GM23338 (cell line): ENCODE results near the gene DAPK2. TPM values are rescaled to one million over a fixed set of nuclear protein-coding genes. Genes with fewer than 3 reads are reported as not detected.

Source experiments
- ATAC-seq: fragments of 200-7000 bp; cut with Tn5 transposase; 3 replicates; pipeline ENCODE4 v1.9.1; 2020
- DNase-seq: peaks from one replicate; pipeline ENCODE4 v3.0.0-alpha.2; 2015; ENCODE audit warnings: low spot score
- H2AFZ ChIP-seq: fragments of 200-600 bp; sonication (generic); 2 replicates; pipeline ENCODE4 v1.8.0; 2016; ENCODE audit warnings: antibody characterized with exemption, mild to moderate bottlenecking, moderate library complexity
- H3F3A ChIP-seq: fragments of 200-600 bp; sonication (generic); replicated peaks from 2 replicates; pipeline ENCODE4 v1.8.0; 2017; ENCODE audit warnings: antibody characterized with exemption, mixed run types, low read depth
- H3K27ac ChIP-seq: fragments of 200-600 bp; sonication (generic); 2 replicates; pipeline ENCODE4 v1.6.1; 2016; ENCODE audit warnings: low read depth
- H3K27me3 ChIP-seq: fragments of 200-600 bp; sonication (generic); 2 replicates; pipeline ENCODE4 v1.8.0; 2016; ENCODE audit warnings: mild to moderate bottlenecking, mixed run types, moderate library complexity; ENCODE audit not compliant: insufficient read depth
- H3K36me3 ChIP-seq: fragments of 200-600 bp; sonication (generic); 2 replicates; pipeline ENCODE4 v1.8.0; 2016; ENCODE audit warnings: mild to moderate bottlenecking; ENCODE audit not compliant: insufficient read depth
- H3K4me1 ChIP-seq: fragments of 200-600 bp; sonication (generic); 2 replicates; pipeline ENCODE4 v1.8.0; 2016; ENCODE audit warnings: mild to moderate bottlenecking, moderate library complexity; ENCODE audit not compliant: insufficient read depth
- H3K4me2 ChIP-seq: fragments of 200-600 bp; sonication (generic); 2 replicates; pipeline ENCODE4 v1.7.1; 2017; ENCODE audit warnings: mixed run types
- H3K4me3 ChIP-seq: fragments of 200-600 bp; sonication (generic); 2 replicates; pipeline ENCODE4 v1.6.1; 2016; ENCODE audit warnings: mixed run types
- H3K79me2 ChIP-seq: fragments of 200-600 bp; sonication (generic); replicated peaks from 2 replicates; pipeline ENCODE4 v1.8.0; 2017; ENCODE audit warnings: mild to moderate bottlenecking; ENCODE audit not compliant: insufficient read depth
- H3K9me2 ChIP-seq: fragments of 200-600 bp; sonication (generic); 2 replicates; pipeline ENCODE4 v1.8.0; 2017; ENCODE audit not compliant: insufficient read depth
- H4K20me1 ChIP-seq: fragments of 200-600 bp; sonication (generic); replicated peaks from 2 replicates; pipeline ENCODE4 v1.8.0; 2017; ENCODE audit warnings: mild to moderate bottlenecking; ENCODE audit not compliant: insufficient read depth
- H3K27ac Mint-ChIP-seq: 2 replicates; pipeline ENCODE4 v1.8.0; 2020; ENCODE audit warnings: inconsistent platforms, mild to moderate bottlenecking, moderate library complexity, mixed read lengths
- H3K27me3 Mint-ChIP-seq: 3 replicates; pipeline ENCODE4 v1.8.0; 2022; ENCODE audit warnings: low read depth, mild to moderate bottlenecking, moderate library complexity, mixed read lengths, inconsistent platforms; ENCODE audit not compliant: insufficient read depth, poor library complexity
- H3K36me3 Mint-ChIP-seq: 3 replicates; pipeline ENCODE4 v1.8.0; 2021; ENCODE audit warnings: low read depth, mild to moderate bottlenecking, inconsistent platforms, moderate library complexity, mixed read lengths
- H3K4me1 Mint-ChIP-seq: 3 replicates; pipeline ENCODE4 v1.8.0; 2020; ENCODE audit warnings: mild to moderate bottlenecking, inconsistent platforms, mixed read lengths
- H3K4me3 Mint-ChIP-seq: 3 replicates; pipeline ENCODE4 v1.8.0; 2021; ENCODE audit warnings: moderate library complexity, mild to moderate bottlenecking, inconsistent platforms, mixed read lengths
- H3K9me3 Mint-ChIP-seq: 3 replicates; pipeline ENCODE4 v1.8.0; 2020; ENCODE audit warnings: moderate library complexity, mild to moderate bottlenecking, inconsistent platforms, mixed read lengths
- CREB1 ChIP-seq: fragments of 250-450 bp; sonication (Bioruptor Pico); IDR thresholded peaks from 2 replicates; pipeline ENCODE4 v1.5.0; 2020; ENCODE audit warnings: low read depth, mild to moderate bottlenecking, moderate library complexity
- STAT1 ChIP-seq: IDR thresholded peaks from one replicate; pipeline ENCODE4 v1.6.1; 2016; ENCODE audit warnings: antibody characterized with exemption; ENCODE audit not compliant: unreplicated experiment
- polyA plus RNA-seq: library from polyadenylated mRNA; unstranded; fragments of >200 nt; fragmentation: Nextera tagmentation; extraction: Ambion mirVana; gene quantifications from 2 replicates; pipeline ENCODE4 v1.2.1, GENCODE V29; 2016
- total RNA-seq: library from RNA; depleted of rRNA; stranded (reverse); fragments of >200 nt; shearing (Covaris generic); gene quantifications from 2 replicates; pipeline ENCODE4 v1.2.3, GENCODE V29; 2014
- TF ChIP-seq, protein P1 (sequence below): fragments of 250-450 bp; sonication (Bioruptor Pico); IDR thresholded peaks from 2 replicates; pipeline ENCODE4 v1.5.0; 2020; ENCODE audit warnings: mild to moderate bottlenecking, moderate library complexity
- TF ChIP-seq, protein P2 (sequence below): IDR thresholded peaks from one replicate; pipeline ENCODE4 v1.6.1; 2018; ENCODE audit warnings: antibody characterized with exemption; ENCODE audit not compliant: unreplicated experiment

The DAPK2 gene
- total and polyA plus RNA-seq, 2 experiments from 2014 or later, result 1.6 to 3.1 TPM

DNA sequence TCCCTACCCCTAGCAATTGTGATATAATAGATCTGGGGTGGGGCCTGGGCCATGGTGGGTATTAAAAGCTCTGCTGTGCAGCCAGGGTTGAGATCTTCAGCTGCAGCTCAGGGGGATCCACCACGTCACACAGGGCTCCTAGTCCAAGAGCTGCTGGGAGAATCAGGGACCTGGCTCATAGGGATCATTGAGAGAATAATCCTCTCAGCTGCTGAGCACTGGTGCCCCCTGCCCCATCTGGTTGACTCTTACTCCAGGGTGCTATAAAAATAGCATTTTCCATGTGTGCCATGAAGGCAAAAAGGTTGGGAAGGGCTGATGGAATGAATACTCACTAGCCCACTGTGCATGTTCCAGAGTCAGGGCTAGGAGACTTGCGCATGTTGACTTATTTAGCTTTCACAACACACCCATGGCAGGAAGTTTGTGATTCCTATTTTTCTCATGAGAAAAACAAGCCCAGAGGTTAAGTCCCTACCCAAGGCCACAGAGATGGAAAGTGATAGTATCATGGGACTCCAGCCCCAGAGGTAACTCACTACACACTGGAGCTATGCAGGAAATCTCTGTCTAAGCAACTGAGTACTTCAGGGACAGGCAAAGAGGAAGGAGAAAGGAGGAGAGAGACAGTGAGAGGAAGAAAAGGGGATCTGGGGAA lies 118.0 kb downstream of the DAPK2 start (continued):
- TF ChIP-seq, protein P1, sequence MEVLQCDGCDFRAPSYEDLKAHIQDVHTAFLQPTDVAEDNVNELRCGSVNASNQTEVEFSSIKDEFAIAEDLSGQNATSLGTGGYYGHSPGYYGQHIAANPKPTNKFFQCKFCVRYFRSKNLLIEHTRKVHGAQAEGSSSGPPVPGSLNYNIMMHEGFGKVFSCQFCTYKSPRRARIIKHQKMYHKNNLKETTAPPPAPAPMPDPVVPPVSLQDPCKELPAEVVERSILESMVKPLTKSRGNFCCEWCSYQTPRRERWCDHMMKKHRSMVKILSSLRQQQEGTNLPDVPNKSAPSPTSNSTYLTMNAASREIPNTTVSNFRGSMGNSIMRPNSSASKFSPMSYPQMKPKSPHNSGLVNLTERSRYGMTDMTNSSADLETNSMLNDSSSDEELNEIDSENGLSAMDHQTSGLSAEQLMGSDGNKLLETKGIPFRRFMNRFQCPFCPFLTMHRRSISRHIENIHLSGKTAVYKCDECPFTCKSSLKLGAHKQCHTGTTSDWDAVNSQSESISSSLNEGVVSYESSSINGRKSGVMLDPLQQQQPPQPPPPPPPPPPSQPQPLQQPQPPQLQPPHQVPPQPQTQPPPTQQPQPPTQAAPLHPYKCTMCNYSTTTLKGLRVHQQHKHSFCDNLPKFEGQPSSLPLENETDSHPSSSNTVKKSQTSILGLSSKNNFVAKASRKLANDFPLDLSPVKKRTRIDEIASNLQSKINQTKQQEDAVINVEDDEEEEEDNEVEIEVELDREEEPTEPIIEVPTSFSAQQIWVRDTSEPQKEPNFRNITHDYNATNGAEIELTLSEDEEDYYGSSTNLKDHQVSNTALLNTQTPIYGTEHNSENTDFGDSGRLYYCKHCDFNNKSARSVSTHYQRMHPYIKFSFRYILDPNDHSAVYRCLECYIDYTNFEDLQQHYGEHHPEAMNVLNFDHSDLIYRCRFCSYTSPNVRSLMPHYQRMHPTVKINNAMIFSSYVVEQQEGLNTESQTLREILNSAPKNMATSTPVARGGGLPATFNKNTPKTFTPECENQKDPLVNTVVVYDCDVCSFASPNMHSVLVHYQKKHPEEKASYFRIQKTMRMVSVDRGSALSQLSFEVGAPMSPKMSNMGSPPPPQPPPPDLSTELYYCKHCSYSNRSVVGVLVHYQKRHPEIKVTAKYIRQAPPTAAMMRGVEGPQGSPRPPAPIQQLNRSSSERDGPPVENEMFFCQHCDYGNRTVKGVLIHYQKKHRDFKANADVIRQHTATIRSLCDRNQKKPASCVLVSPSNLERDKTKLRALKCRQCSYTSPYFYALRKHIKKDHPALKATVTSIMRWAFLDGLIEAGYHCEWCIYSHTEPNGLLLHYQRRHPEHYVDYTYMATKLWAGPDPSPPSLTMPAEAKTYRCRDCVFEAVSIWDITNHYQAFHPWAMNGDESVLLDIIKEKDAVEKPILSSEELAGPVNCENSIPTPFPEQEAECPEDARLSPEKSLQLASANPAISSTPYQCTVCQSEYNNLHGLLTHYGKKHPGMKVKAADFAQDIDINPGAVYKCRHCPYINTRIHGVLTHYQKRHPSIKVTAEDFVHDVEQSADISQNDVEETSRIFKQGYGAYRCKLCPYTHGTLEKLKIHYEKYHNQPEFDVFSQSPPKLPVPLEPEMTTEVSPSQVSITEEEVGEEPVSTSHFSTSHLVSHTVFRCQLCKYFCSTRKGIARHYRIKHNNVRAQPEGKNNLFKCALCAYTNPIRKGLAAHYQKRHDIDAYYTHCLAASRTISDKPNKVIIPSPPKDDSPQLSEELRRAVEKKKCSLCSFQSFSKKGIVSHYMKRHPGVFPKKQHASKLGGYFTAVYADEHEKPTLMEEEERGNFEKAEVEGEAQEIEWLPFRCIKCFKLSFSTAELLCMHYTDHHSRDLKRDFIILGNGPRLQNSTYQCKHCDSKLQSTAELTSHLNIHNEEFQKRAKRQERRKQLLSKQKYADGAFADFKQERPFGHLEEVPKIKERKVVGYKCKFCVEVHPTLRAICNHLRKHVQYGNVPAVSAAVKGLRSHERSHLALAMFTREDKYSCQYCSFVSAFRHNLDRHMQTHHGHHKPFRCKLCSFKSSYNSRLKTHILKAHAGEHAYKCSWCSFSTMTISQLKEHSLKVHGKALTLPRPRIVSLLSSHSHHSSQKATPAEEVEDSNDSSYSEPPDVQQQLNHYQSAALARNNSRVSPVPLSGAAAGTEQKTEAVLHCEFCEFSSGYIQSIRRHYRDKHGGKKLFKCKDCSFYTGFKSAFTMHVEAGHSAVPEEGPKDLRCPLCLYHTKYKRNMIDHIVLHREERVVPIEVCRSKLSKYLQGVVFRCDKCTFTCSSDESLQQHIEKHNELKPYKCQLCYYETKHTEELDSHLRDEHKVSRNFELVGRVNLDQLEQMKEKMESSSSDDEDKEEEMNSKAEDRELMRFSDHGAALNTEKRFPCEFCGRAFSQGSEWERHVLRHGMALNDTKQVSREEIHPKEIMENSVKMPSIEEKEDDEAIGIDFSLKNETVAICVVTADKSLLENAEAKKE (CRISPR knock-in tag), result no peak
- no peak for TF ChIP-seq CREB1 (CRISPR knock-in tag)

DNA sequence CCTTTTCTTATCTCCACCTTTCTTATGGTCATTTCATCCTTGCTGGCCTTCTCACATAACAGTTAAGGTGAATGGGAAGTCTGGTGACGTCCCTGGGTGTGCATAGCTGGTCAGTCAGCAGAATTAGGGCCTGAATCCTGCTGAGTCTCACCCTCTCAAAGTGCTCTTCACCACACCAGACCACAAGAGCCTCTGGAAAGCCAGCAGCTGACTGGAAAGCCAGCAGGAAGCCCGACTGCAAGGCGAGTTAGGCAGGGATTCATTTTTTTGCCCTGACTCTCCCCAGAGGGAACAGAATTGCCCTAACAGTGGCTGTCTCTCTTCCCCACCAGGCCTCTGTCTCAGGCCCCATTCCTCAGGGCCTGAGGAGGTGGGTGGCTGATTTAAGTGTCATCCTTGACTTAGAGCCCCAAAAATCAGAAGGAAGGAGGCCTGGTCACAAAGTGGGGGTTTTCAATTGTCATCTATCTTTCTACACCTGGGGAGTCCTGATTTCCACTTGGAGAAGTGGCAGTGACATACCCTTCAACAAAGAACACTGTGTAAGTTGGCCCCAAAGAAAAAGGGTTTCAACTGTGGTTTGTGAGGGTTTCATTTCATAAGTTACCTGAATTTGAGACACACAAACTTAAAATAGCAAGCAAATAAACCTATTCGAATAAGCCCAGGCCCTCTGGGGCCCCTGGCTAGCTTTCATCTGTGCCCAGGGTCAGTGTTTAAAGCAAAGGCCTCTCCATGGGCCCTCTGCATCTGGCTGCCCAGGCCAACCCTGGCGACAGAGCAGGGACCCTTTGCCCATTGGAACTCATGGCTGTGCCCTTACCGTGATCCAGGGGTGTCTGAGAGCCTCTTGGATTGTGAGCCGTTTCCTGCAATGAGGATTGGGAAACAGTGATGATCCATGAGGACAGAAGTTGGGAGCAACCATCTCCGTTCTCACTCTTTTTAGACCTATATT lies 122.0 kb downstream of the DAPK2 start:
- no peaks in the 10 kb centered on the region for H3F3A ChIP-seq
- no peaks in the 10 kb centered on the region for H3K79me2 ChIP-seq
- ATAC-seq (no peak), DNase-seq (no peak)
- H3K4me1 Mint-ChIP-seq, result peaks cover 10% of the 10 kb centered on the region
- H2AFZ ChIP-seq, result no peak overlapping the region
- H3K4me3 Mint-ChIP-seq, result no peak overlapping the region
- H3K4me1 ChIP-seq, result no peaks in the 10 kb centered on the region
- H4K20me1 ChIP-seq, result no peaks in the 10 kb centered on the region
- H3K36me3 Mint-ChIP-seq, result no peaks in the 10 kb centered on the region
- no peaks in the 10 kb centered on the region for H3K36me3 ChIP-seq
- H3K9me3 Mint-ChIP-seq, result no peaks in the 10 kb centered on the region
- peaks cover 5% of the 10 kb centered on the region for H3K27me3 Mint-ChIP-seq
- H3K9me2 ChIP-seq, result no peaks in the 10 kb centered on the region
- no peak overlapping the region for H3K27ac ChIP-seq
- H3K27ac Mint-ChIP-seq, result no peak overlapping the region
- H3K27me3 ChIP-seq, result no peaks in the 10 kb centered on the region
- no peak overlapping the region for H3K4me3 ChIP-seq
- no peak overlapping the region for H3K4me2 ChIP-seq
- TF ChIP-seq STAT1, result no peak
- TF ChIP-seq, protein P2, sequence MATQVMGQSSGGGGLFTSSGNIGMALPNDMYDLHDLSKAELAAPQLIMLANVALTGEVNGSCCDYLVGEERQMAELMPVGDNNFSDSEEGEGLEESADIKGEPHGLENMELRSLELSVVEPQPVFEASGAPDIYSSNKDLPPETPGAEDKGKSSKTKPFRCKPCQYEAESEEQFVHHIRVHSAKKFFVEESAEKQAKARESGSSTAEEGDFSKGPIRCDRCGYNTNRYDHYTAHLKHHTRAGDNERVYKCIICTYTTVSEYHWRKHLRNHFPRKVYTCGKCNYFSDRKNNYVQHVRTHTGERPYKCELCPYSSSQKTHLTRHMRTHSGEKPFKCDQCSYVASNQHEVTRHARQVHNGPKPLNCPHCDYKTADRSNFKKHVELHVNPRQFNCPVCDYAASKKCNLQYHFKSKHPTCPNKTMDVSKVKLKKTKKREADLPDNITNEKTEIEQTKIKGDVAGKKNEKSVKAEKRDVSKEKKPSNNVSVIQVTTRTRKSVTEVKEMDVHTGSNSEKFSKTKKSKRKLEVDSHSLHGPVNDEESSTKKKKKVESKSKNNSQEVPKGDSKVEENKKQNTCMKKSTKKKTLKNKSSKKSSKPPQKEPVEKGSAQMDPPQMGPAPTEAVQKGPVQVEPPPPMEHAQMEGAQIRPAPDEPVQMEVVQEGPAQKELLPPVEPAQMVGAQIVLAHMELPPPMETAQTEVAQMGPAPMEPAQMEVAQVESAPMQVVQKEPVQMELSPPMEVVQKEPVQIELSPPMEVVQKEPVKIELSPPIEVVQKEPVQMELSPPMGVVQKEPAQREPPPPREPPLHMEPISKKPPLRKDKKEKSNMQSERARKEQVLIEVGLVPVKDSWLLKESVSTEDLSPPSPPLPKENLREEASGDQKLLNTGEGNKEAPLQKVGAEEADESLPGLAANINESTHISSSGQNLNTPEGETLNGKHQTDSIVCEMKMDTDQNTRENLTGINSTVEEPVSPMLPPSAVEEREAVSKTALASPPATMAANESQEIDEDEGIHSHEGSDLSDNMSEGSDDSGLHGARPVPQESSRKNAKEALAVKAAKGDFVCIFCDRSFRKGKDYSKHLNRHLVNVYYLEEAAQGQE, result no peak
